Pulmonary artery endothelial cell (primary cell): ENCODE results near the gene ABTB2. TPM values are rescaled to one million over a fixed set of nuclear protein-coding genes. Genes with fewer than 3 reads are reported as not detected.
"Not testable (repeated sequence)": the region's sequence is repeated elsewhere in the genome, so short reads cannot be mapped to it uniquely, and the experiment has no call there.

Source experiments
- DNase-seq: peaks from one replicate; pipeline ENCODE4 v3.0.0-alpha.2; 2011; ENCODE audit warnings: low read depth, low spot score
- total RNA-seq: library from RNA; depleted of rRNA; stranded (reverse); fragments of >200 nt; gene quantifications from 2 replicates; pipeline ENCODE4 v1.2.3, GENCODE V29; 2014

ABTB2 gene
- total RNA-seq, 1 donor from 2014 or later = 0.07 TPM

- no peak for DNase-seq
Measured at GRCh38 chr11:34190192-34191139, 167.3 kb downstream of the ABTB2 start.

DNA sequence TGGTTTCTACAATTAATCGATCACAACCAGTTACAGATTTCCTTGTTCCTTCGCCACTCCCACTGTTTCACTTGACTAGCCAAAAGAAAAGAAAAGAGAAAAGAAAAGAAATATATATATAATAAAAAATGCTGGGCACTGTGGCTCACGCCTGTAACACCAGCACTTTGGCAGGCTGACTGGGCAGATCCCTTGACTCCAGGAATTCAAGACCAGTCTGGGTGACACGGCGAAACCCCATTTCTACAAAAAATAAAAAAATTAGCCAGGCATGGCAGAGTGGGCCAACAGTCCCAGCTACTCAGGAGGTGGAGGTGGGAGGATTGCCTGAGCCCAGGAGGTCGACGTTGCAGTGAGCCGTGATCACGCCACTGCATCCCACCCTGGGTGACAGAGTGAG lies 168.6 kb downstream of the ABTB2 start:
- no peak for DNase-seq

- no peak for DNase-seq
Measured at GRCh38 chr11:34188181-34188580, 169.6 kb downstream of the ABTB2 start.

DNA sequence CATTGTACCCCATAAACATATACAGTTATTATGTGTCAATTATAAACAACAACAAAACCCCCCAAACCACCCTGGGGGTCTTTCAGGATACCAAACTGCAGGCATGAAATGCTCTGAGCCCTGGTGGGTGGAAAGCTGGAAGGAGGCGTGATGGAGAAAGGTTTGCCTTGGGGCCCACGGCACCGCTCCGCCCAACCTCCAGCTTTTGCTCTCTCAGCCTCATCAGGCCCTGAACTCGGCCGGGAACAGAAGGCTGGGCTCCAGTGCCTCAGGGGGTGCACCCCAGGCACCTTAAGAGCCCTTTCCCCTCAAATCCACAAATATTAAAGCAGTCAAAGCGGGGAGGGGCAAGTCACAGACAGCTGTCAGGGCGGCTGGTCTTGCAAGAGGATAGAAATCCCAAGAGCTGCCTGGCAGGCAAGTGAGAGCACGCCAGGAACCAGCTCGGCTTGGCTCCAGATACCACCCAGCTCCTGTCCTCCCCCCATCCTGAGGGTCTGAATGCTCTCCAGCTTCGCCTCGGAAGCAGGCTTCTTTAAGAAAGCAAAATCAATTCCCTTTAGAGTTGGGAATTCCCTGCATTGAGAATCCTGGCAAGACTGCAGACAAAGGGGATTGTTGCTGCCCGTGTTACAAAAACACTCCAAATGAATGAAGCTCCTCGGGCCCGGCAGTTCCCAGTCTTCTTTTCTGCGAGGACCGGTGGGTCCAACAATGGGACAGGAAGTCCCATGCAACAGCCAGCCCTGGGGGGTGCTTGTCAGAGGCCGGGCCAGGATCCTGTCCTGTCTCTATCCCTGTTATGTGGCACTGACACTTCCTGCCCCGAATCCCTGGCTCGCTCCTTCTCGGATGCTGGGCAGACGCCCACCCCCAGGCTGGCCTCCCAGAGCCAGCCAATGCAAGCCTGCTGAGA lies 171.6 kb downstream of the ABTB2 start:
- no peak for DNase-seq

DNA sequence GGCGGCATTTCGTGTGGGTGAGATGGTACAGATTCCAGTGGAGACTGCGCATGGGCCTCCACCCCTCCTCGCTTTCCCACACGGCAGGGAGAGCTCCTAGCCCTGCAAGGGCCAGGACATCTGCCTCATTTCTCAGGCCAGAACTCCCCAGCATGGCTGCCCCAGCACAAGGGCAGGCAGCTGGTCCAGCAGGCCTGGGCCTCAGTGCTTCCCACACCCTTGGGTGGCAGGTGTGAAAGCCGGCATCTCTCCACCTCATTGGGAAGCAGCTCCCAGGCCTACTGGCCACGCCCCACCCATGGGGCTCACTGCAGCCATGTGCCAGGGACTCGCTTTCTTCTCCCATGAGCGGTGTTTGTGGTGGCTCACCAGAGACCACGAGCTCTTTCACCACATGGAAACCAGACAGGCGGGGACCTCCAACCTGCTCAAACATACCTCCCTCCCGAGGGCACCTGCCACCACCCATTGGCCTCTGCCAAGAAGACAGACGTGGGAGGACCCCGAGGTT lies 173.2 kb downstream of the ABTB2 start:
- no peak for DNase-seq

GRCh38 chr11:34183848-34184391 lies 173.9 kb downstream of the ABTB2 start:
- no peak for DNase-seq

GRCh38 chr11:34182921-34183685 lies 174.7 kb downstream of the ABTB2 start:
- DNase-seq = no peak

- DNase-seq = no peak
Measured at GRCh38 chr11:34182425-34182824, 175.4 kb downstream of the ABTB2 start.

- no peak for DNase-seq
Measured at GRCh38 chr11:34181856-34182405, 175.9 kb downstream of the ABTB2 start.

GRCh38 chr11:34181251-34181650 lies 176.6 kb downstream of the ABTB2 start:
- DNase-seq = no peak

DNA sequence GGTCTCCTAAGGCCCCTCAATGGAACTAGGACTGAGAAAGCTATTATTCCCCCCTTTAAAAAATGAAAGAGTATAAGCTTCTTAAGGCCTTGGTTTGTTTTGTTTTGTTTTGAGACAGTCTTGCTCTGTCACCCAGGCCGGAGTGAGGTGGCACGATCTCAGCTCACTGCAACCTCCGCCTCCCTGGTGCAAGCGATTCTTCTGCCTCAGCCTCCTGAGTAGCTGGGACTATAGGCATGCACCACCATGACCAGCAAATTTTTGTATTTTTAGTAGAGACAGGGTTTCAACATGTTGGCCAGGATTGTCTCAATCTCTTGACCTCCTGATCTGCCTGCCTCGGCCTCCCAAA lies 177.0 kb downstream of the ABTB2 start:
- not testable (repeated sequence) for DNase-seq

DNA sequence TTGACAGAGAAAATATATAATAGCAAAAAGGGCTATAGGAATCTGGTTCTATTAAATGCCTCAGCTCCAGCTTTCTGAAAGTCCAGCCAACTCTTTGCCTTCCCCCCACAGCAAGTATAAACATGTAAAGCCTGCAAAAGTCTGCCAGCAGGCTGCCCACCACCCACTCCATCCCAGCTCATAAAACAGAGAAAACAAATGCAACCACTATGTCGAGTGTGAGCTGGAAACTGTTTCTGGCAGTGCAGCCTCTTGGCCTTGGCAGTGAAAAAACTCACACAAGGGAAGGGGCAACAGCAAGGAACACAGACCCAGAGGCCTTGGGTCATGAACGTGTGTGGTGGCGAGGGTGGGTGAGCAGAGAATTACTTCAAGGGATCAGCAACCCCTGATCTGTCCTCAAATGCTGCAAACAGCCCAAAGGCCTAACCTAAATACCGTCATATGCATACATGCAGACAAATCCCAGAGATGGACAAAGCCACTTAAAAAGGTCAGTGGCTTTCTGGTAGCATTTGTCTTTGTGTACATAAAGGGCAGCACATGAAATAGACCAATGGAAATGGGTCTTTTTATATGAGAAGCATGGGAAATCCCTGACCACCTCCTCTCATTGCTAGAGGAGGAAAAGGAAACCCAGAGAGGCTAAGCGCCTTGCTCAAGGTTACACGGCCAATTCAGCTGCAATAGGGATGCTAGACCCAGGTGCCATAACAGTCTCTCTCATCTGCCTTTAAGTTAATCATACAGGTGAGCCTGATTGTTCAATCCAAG lies 177.6 kb downstream of the ABTB2 start:
- DNase-seq = no peak

DNA sequence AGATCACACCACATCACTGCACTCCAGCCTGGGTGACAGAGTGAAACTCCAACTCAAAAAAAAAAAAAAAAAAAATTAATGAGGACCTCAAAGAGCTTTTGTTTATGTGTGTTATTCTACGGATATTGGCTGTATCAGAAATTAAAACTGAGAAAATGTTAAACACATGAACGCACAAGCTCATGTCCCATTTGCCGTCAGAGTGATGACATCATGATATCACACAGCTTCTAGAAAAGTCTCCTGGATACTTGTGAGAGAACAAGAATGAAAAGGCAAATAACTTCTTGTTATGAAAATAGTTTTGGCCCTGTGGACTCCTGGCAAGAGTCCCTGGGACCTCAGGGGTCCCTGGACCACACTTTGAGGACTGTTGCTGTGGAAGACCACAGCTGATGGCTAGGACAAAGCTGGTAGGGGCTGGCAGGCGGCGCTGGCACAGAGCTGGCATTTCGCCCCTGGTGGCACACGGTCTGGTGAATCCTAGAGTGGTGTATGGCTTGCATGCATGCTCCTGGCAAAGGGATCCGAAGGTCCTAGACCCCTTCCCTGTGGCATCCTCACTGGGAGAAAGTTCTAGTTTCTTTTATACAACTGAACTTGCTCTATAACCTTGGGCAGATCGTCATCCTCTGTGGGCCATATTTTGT lies 178.7 kb downstream of the ABTB2 start:
- no peak for DNase-seq

- DNase-seq = no peak
Measured at GRCh38 chr11:34178209-34178821, 179.5 kb downstream of the ABTB2 start.

- no peak for DNase-seq
Measured at GRCh38 chr11:34176751-34177209, 181.0 kb downstream of the ABTB2 start.

- no peak for DNase-seq
Measured at GRCh38 chr11:34175284-34176019, 182.4 kb downstream of the ABTB2 start.

- DNase-seq = no peak
Measured at GRCh38 chr11:34174412-34175041, 183.3 kb downstream of the ABTB2 start.

DNA sequence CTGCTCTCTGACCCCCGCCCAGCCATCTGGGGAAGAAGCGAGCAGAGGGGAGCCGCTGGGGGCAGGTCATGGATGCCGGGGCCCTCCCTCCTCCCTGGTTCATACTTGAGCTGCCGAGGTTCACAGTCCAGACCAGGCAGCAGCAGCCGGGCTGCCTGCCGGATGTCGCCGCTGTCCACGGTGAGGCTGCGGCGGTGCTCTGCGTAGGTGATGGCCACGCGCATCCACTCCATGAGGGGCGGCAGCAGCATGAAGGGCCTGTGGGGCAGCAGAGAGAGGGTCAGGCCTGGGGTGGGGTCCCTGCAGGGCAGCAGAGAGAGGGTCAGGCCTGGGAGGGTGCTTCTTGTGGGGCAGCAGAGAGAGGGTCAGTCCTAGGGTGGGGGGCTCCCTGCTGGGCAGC lies 184.8 kb downstream of the ABTB2 start:
- no peak for DNase-seq
